ENCODE data around the gene HLA-DRA.
"Not testable (repeated sequence)": the region's sequence is repeated elsewhere in the genome, so short reads cannot be mapped to it uniquely, and the experiment has no call there.

Gene HLA-DRA

GRCh38 chr6:32472781-32473375, 33.2 kb downstream of the HLA-DRA start:
- H3K4me1 Mint-ChIP-seq (ENCODE audit: low read depth): peaks cover 42% of the 10 kb centered on the region
- peak overlapping the region; percentile 100 for H3K27ac Mint-ChIP-seq
- peaks cover 6% of the 10 kb centered on the region for H3K36me3 Mint-ChIP-seq (ENCODE audit: low read depth)
- intact Hi-C loops (cut with micrococcal nuclease): loop anchor here (1.0 kb wide), 1 partner anchor 31 kb away; no protein-coding TSS in a partner anchor
- H3K4me3 Mint-ChIP-seq: peak overlapping the region; percentile 67
- H3K27me3 Mint-ChIP-seq: no peaks in the 10 kb centered on the region
- H3K9me3 Mint-ChIP-seq: no peaks in the 10 kb centered on the region

- not testable (repeated sequence) for H3K36me3 Mint-ChIP-seq (ENCODE audit: low read depth); H3K27me3 Mint-ChIP-seq; H3K9me3 Mint-ChIP-seq
- Mint-ChIP-seq H3K27ac (peak overlapping the region; percentile 100), H3K4me3 (peak overlapping the region; percentile 67), H3K4me1 (ENCODE audit: low read depth) (peaks cover 46% of the 10 kb centered on the region)
- intact Hi-C loops (cut with micrococcal nuclease): loop anchor here (1.0 kb wide), 1 partner anchor 31 kb away; no protein-coding TSS in a partner anchor
These were observed 34.0 kb downstream of the HLA-DRA start for GRCh38 chr6:32473376-32474348.

- peaks cover 50% of the 10 kb centered on the region for H3K4me1 Mint-ChIP-seq (ENCODE audit: low read depth)
- H3K4me3 Mint-ChIP-seq: no peak overlapping the region
- peaks cover 11% of the 10 kb centered on the region for H3K36me3 Mint-ChIP-seq (ENCODE audit: low read depth)
- peak overlapping the region; percentile 100 for H3K27ac Mint-ChIP-seq
- H3K9me3 Mint-ChIP-seq: no peaks in the 10 kb centered on the region
- no peaks in the 10 kb centered on the region for H3K27me3 Mint-ChIP-seq
- intact Hi-C loops (cut with micrococcal nuclease): no loop called here
These were observed 35.9 kb downstream of the HLA-DRA start for GRCh38 chr6:32475392-32476206.

- Mint-ChIP-seq H3K27ac (peak overlapping the region; percentile 73), H3K36me3 (ENCODE audit: low read depth) (peaks cover 7% of the 10 kb centered on the region), H3K9me3 (no peaks in the 10 kb centered on the region), H3K4me3 (no peak overlapping the region), H3K27me3 (no peaks in the 10 kb centered on the region), H3K4me1 (ENCODE audit: low read depth) (peaks cover 28% of the 10 kb centered on the region)
- intact Hi-C loops (cut with micrococcal nuclease): loop anchor here (10.0 kb wide), 1 partner anchor 91 kb away; no protein-coding TSS in a partner anchor
These were observed 44.4 kb downstream of the HLA-DRA start for GRCh38 chr6:32483968-32484613.

- Mint-ChIP-seq H3K27ac (peak overlapping the region; percentile 73), H3K4me1 (ENCODE audit: low read depth) (peaks cover 28% of the 10 kb centered on the region), H3K9me3 (no peaks in the 10 kb centered on the region), H3K36me3 (ENCODE audit: low read depth) (peaks cover 7% of the 10 kb centered on the region), H3K4me3 (no peak overlapping the region), H3K27me3 (no peaks in the 10 kb centered on the region)
- intact Hi-C loops (cut with micrococcal nuclease): loop anchor here (10.0 kb wide), 1 partner anchor 90 kb away; no protein-coding TSS in a partner anchor
These were observed 44.9 kb downstream of the HLA-DRA start for GRCh38 chr6:32484614-32484998.

- Mint-ChIP-seq H3K27me3 (no peaks in the 10 kb centered on the region), H3K4me3 (no peak overlapping the region), H3K36me3 (ENCODE audit: low read depth) (no peaks in the 10 kb centered on the region), H3K27ac (no peak overlapping the region), H3K9me3 (no peaks in the 10 kb centered on the region), H3K4me1 (ENCODE audit: low read depth) (peaks cover 12% of the 10 kb centered on the region)
- intact Hi-C loops (cut with micrococcal nuclease): loop anchor here (10.0 kb wide), 1 partner anchor 87 kb away; no protein-coding TSS in a partner anchor
These were observed 48.4 kb downstream of the HLA-DRA start for GRCh38 chr6:32488083-32488482.

GRCh38 chr6:32491700-32492099, 52.0 kb downstream of the HLA-DRA start:
- Mint-ChIP-seq H3K27me3 (no peaks in the 10 kb centered on the region), H3K36me3 (ENCODE audit: low read depth) (no peaks in the 10 kb centered on the region), H3K4me3 (no peak overlapping the region), H3K4me1 (ENCODE audit: low read depth) (no peaks in the 10 kb centered on the region), H3K27ac (no peak overlapping the region), H3K9me3 (no peaks in the 10 kb centered on the region)
- intact Hi-C loops (cut with micrococcal nuclease): no loop called here

GRCh38 chr6:32492351-32492750, 52.7 kb downstream of the HLA-DRA start:
- Mint-ChIP-seq H3K9me3 (no peaks in the 10 kb centered on the region), H3K36me3 (ENCODE audit: low read depth) (no peaks in the 10 kb centered on the region), H3K27ac (no peak overlapping the region), H3K4me1 (ENCODE audit: low read depth) (no peaks in the 10 kb centered on the region), H3K4me3 (no peak overlapping the region), H3K27me3 (no peaks in the 10 kb centered on the region)
- intact Hi-C loops (cut with micrococcal nuclease): no loop called here

Data from dendritic cell treated with granulocyte-macrophage colony-stimulating factor and Interleukin-4, amounts not matched to agents 40 ng/mL and 50 ng/mL, for 4 days (primary cell).